LNCaP clone FGC (cell line): ENCODE results near the gene FBLN2.

Experiments used
- DNase-seq: peaks from one replicate; pipeline ENCODE4 v3.0.0-alpha.2; 2011; ENCODE audit warnings: low read depth
- H3K4me3 ChIP-seq: 2 replicates; pipeline ENCODE4 v1.5.1; 2011; ENCODE audit warnings: mild to moderate bottlenecking, low read depth, low read length, control low read depth
- CTCF ChIP-seq: IDR thresholded peaks from 2 replicates; pipeline ENCODE4 v1.5.1; 2012; ENCODE audit warnings: mild to moderate bottlenecking; ENCODE audit not compliant: control insufficient read depth, insufficient read depth; ENCODE audit errors: extremely low read depth

FBLN2 gene

DNA sequence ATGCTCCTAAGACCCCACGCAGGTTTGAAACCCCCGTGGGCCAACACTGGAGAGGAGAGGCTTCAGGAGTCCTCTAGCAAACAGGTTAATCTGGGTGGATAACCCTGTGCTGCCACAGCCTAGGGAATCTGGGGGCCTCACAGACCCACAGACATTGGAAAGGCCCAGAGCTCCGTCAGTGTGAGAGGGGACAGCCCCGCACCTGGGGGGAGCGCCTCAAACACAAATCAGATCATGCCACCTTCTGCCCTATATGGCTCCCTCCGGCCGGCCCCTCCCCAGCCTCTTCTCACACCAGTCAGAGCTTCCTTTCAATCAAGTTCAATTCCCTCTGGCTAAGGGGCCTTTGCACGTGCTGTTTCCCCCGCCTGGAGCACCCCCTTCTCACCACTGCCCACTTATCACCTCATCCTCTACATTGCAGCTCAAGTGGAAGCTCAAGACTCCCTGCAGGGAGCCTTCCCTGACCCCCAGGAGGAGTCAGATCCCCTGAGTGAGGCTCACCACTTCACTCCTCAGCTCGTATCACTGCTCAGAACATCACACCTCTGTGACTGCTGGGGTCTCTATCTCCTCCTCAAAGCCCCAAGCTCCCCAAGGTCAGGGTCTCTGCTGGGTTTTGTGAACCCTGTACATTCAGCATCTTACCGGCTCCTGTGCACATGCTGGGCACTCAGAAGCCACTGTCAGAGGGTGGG, 24.1 kb downstream of the FBLN2 start:
- H3K4me3 ChIP-seq: no peak overlapping the region
- no peak for DNase-seq
- TF ChIP-seq CTCF: no peak

DNA sequence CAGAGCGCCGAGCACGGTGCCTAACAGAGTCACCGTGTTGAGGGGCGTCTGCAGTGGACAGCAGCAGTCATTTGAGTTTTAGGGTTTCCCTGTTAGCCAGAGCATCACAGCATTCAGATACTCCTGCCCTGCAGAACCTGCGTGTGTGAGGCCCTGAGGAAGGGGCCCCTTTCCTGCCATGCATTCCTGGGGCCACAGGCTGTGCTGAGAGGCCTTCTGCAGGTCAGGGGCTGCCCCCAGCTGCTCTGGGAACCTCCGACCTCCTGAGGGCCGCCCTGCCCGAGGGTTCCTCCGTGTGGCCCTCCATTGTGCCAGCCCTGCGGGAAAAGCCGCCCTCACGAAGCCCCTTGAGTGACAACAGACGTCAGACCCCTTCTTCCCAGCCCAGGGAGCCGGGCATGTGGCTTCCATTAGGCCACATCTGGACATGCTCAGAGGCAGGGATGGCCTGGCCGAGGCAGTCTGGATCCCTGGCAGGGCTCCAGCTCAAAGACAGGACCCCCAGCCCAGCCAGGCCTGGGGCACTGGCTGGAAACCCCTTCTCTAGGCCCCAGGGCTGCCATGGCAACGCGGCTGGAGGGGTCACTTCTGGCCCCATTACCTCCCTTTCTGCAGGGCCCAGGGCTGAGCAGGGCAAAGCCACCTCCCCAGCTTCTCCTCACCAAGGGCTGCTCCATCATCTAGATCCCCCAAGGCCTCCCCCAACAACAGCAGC, 25.3 kb downstream of the FBLN2 start:
- TF ChIP-seq CTCF: no peak

DNA sequence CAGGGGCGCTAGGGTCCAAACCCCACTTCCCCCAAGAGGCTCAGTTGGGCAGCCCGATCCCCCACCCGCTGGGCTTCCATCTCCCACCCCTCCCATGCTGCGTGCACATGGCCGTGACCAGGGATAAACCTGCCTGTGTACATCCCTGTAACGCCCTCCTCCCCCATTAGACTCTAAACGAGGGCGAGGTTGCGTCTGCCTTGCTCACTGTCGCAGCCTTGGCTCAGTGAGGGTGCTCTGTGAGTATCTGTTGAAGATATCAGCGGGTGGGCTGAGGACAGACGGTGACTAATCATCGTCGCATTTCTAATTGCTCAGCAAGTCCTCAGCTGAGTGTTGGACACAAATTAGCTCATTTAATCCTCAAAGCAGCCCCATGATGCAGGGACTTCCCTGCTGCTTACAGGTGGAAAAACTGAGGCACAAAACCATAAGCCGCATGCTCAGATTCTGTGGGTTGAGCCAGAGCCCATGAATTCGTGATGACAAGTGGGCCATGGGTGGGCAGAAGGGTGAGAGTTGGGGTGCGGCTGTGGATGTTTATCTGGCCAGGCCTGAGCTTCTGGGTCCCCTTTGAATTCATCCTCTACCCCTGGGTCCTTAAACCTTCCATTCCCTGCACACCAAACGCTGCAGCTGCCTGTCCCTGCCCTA, 26.0 kb downstream of the FBLN2 start:
- TF ChIP-seq CTCF: no peak
- no peak for DNase-seq

More for the DNA sequence above, 25.3 kb downstream of the FBLN2 start:
- DNase-seq: no peak
- no peak overlapping the region for H3K4me3 ChIP-seq

GRCh38 chr3:13575459-13576061, 26.6 kb downstream of the FBLN2 start:
- H3K4me3 ChIP-seq: no peak overlapping the region
- DNase-seq: no peak
- TF ChIP-seq CTCF: no peak

More for the DNA sequence above, 26.0 kb downstream of the FBLN2 start:
- H3K4me3 ChIP-seq: no peak overlapping the region

GRCh38 chr3:13577181-13578121, 28.5 kb downstream of the FBLN2 start:
- DNase-seq: no peak
- no peak overlapping the region for H3K4me3 ChIP-seq
- no peak for TF ChIP-seq CTCF

DNA sequence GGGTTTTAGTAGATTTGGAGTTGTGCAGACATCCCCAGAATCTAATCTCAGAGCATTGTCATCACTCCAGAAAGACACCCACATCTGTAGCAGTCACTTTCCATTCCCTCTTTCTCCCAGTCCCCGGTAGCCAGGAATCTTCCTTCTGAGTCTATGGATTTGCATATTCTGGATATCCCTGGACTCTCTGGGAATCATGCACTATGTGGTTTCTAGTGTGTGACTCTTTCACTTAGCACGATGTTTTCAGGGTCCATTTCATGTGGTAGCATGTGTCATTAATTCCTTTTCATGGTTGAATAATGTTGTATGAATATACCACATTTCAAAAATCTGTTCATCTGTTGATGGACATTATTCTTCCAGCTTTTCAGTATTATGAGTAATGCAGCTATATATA, 29.3 kb downstream of the FBLN2 start:
- DNase-seq: no peak
- H3K4me3 ChIP-seq: no peak overlapping the region
- no peak for TF ChIP-seq CTCF
